Globus pallidus (tissue), 1 donor: Measurements from ENCODE around the gene EPGN.

ENCODE experiments used
- DNase-seq: peaks from one replicate; pipeline ENCODE4 v3.0.0-alpha.2; 2015; ENCODE audit warnings: low spot score

Gene EPGN

GRCh38 chr4:74311696-74312313 lies 3.5 kb downstream of the EPGN start:
- DNase-seq: peak; percentile 44

GRCh38 chr4:74314329-74314728 lies 6.1 kb downstream of the EPGN start:
- DNase-seq: no peak

- no peak for DNase-seq
Observed at GRCh38 chr4:74314944-74315343, 6.7 kb downstream of the EPGN start.

DNA sequence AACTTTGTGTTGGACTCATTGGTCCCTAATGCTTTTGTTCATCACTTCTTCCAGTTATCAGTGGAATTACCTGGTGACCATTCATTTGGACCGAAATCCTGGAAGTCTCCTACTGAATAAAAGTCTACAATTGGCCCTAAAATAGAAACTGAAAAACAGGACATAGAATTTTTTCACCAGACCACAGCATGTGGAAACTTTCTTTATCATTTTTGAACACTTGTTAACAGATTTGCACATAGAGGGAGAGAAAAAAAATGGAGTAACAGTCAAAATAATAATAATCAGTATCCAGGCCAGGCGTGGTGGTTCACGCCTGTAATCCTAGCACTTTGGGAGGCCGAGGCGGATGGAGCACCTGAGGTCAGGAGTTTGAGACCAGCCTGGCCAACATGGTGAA lies 7.1 kb downstream of the EPGN start:
- DNase-seq: no peak

- DNase-seq: no peak
Observed at GRCh38 chr4:74316397-74316796, 8.1 kb downstream of the EPGN start.

DNA sequence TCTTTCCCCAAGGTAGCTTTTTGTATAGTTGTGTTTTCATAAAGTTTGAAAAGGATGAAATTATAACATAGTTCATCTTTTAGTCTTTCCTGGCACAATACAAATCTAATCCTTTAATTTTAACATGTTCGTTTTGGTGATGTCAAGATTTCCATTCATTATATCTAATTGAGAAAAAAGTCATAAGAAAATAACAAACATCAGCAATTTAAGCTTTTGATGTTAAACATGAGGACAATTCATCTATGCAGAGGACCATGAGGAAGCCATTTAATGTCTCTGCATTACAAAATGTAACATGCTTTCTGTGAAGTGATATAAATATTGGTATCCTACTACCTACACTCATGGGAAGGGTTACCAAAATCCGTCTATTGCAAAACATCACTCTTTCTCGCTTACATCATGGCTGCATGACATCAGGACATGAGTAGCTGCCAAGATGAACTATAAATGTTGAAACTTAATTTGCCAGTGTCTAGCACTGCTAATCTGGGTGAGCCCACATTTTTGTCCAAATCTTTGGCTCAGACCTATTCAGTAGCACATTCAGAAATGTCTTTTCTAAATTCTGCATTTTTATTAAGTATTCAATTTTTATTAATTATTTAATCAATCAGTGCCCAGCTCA lies 9.5 kb downstream of the EPGN start:
- DNase-seq: no peak

DNA sequence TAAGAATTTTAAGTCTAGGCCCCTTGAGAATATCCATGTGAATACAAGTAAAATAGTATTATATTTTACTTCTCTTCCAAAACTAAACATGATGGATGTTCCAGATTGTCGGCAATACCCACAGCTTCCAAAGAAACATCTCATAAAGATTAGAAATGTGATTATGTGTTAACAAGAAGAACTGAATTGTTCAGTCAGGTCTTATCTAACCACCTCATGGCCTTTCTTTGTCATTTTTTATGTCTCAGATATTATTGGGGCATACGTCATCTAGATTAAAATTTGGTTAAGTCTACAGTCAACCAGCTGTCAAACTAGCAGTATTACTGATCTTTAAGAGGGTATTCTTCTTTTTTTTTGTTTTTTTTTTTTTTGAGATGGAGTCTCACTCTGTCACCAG lies 10.0 kb downstream of the EPGN start:
- DNase-seq: no peak

- DNase-seq: no peak
Observed at GRCh38 chr4:74319470-74319869, 11.2 kb downstream of the EPGN start.

GRCh38 chr4:74320559-74321118 lies 12.4 kb downstream of the EPGN start:
- peak; percentile 19 for DNase-seq

- no peak for DNase-seq
Observed at GRCh38 chr4:74322301-74322700, 14.0 kb downstream of the EPGN start.

- no peak for DNase-seq
Observed at GRCh38 chr4:74323663-74324062, 15.4 kb downstream of the EPGN start.

DNA sequence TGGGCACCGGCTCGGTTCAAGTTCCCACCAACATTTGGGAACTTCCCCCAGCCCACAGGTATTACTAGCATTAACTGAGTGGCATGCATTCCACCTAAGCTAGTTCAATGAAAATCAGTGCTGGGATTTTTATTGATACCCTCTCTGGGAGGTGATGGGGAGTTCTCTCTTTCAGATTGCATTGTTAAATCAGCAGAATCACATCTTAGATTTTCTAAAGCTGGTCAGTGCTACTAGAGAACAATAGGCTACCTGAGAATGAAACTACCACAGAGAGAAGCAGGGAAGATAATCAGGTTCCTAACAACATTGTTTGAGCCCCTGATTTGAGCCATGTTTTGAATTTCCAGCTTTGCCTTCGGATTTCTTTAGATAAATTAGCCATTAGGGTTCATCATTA lies 16.0 kb downstream of the EPGN start:
- DNase-seq: no peak

GRCh38 chr4:74325886-74326285 lies 17.6 kb downstream of the EPGN start:
- DNase-seq: no peak

DNA sequence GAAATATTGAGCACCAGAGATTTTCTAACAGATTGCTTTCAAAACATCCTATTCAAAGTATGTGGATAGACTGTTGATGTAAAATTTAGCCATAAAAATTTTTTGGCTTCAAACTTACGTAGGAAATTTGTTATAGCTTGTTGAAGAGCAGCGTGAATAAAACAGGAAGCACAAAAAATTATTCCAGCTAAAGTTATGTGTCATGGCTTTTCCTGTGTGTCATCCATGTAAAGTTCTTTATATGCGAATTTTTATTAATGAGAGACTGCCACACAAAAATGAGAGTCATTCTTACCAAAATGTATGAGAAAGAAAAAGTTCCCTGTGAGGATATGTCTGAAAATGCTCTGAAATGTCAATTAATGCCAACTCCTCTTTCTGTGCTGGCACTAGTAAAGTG lies 19.5 kb downstream of the EPGN start:
- no peak for DNase-seq

DNA sequence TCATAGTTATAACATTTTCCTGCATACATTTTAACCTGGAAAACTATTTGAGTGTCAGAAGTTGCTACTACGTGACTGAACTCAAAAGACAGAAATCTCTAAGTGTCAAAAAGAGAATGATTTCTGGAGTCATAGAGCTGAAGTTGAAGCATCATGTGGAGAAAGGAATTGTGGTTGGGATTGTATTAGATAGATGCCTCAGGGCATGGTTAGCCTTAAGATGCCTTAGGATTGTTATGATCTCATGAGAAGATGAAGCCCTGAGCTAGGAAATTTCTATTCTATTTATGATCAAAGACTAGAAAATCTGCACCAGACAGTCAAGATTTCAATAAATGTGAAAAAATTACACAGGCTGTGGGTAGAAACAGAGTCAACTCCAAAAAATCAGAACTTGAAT lies 20.2 kb downstream of the EPGN start:
- DNase-seq: no peak

DNA sequence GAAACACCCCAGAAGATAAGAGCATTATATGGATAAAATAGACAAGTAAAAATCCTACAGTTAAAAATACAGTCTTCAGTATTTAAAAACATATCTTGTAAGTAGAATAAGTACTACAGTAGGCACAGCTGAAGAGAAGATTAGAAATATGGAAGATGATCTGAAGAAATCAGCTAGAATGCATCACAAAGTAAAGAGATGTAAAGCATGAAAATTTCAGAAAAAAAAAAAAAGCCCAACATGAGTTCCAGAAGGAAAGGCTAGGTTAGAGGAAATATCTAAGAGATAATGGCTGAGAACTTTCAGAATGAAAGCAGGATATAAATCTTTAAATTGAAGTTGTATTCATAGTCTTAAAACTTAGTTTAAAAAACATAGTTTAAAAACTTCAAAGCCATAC lies 21.0 kb downstream of the EPGN start:
- DNase-seq: no peak

DNA sequence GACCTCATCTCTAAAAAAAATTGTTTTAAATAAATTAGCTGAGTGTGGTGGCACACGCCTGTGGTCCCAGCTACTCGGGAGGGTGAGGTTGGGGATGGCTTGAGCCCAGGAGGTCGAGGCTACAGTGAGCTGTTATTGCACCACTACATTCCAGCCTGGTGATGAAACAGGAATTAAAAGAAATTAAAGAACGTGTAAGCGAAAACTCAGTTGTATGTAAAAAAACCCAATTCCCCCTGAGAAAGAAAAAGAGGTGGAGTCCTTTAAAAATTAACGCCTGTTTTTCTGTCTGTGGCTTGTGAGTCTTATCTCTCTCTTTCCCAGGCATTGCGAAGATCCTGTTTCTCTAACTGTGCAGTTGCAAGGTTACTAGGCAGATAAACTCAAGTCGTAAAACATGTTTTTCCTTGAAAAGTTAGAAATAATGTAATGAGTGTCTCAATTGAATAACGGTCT lies 22.1 kb downstream of the EPGN start:
- no peak for DNase-seq

DNA sequence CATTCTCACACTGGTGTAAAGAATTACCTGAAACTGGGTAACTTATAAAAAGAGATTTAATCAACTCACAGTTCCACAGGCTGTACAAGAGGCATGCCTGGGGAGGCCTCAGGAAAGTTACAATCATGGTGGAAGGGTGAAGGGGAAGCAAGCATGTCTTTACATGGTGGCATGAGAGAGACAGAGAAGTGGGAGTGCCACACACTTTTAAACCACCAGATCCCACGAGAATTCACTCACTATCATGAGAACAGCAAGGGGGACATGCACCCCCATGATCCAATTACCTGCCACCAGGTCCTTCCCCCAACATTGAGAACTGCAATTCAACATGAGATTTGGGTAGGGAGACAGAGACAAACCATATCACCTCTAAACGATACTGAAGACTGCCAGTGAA lies 23.0 kb downstream of the EPGN start:
- no peak for DNase-seq

DNA sequence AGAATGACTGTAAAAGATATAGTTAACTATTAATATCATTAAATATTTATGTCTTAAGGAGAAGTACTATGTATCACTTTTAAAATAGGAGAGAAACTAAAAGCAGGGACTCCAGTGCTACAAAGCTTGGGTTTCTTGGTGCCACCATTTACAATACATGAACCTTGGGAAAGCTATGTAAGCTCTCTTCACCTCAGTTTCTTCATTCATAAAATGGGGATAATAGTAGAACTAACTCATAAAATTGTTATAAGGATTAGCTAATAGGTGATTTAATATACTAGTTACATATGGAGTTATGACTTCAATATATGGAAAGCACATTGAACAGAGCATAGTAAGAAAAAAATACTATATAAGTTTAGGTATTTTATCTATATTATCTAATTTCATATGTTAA lies 23.7 kb downstream of the EPGN start:
- no peak for DNase-seq

DNA sequence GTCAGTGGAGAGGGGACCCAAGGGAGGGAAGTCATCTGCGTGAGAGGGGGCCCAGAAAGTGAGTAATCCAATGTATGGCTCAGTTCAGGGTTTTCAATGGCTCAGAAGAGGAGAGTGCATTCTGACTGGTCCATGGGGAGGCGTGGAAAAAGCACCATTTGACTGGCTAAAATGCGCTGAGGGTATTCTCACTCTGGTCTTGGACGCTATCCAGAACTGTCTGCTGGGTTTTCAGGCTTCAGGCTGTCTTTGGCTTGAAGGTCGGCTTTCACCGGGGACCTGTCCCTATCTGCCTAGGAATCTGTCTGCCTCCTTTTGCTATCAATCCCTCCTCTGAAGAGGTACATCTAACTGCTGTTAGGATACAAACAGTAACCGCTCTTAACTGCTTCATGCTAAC lies 26.4 kb downstream of the EPGN start:
- DNase-seq: no peak

DNA sequence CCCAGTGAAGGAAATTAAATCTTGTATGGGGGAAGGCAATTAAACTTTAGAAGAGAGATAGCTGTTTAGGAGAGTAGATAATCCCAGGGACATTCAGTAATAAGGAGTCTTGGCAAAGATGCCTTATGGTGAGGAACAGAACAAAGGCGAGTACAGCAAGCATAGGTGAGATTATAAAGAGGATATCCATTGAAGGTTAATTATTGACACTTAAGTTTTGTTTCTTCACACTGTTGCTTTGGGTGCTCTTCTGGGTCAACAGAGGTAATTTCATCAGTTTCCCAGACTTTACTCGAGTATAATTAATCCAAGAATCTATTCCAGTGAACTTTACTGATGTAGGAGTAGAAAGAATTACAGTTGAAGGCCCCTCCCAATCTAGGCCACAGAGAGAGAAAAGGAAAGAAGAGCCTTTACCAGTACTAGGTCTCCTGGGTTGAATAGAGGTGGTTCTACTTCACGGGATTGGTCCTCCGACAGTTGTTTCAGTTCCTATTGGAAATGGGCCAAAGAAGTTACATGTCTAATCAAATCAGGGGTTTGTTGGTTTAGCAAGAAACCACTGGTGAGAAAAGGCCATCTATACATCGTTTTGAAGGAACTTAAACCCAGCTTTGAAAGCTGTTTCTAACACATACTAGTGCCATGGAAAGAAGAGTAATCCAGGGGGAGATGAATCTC lies 27.2 kb downstream of the EPGN start:
- DNase-seq: no peak

- no peak for DNase-seq
Observed at GRCh38 chr4:74338792-74339333, 30.6 kb downstream of the EPGN start.

DNA sequence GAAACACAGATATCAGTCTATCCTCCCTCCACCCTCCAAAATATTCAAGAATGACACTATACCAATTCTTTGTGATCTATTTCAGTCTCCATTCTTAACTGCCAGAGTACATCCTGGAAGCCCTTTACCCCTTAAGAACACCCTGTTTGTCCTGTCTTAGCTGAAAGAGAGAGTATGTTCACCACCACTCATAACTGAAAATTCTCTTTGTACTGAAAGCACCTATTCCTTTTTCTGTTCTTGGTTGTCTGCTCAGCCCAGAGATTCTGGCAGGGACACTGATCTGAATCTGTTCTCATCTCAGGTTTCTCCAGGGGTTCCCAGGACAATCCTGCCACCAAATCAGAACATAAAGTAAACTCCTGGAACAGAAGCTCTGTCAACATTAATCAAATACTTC lies 31.2 kb downstream of the EPGN start:
- DNase-seq: no peak
